WTC11 (cell line): ENCODE measurements around the gene LYZL4. TPM values are rescaled to one million over a fixed set of nuclear protein-coding genes. Genes with fewer than 3 reads are reported as not detected.

Experiments used
- ATAC-seq: fragments of 200-7000 bp; cut with Tn5 transposase; 2 replicates; pipeline ENCODE4 v1.10.0; 2021; ENCODE audit warnings: mild to moderate bottlenecking, moderate library complexity
- CTCF ChIA-PET: fragments of 300-600 bp; sonication (Branson Sonifier 250); formaldehyde crosslinking; loops from one replicate; lab custom pipeline; 2021; ENCODE audit warnings: antibody characterized with exemption; lab: Charles Lee
- POLR2A ChIA-PET: fragments of 350-600 bp; sonication (Branson Sonifier 250); formaldehyde crosslinking; loops from one replicate; lab custom pipeline; 2021; ENCODE audit warnings: antibody characterized with exemption; lab: Charles Lee
- DNase-seq: peaks from one replicate; pipeline ENCODE4 v3.0.0; 2021; ENCODE audit warnings: low spot score
- H3K27ac Mint-ChIP-seq: 2 replicates; pipeline ENCODE4 v1.8.0; 2021; ENCODE audit warnings: mixed read lengths
- H3K27me3 Mint-ChIP-seq: 2 replicates; pipeline ENCODE4 v1.8.0; 2021; ENCODE audit warnings: low read depth, mild to moderate bottlenecking, moderate library complexity, mixed read lengths
- H3K36me3 Mint-ChIP-seq: 2 replicates; pipeline ENCODE4 v1.8.0; 2021; ENCODE audit warnings: mixed read lengths
- H3K4me1 Mint-ChIP-seq: 2 replicates; pipeline ENCODE4 v1.8.0; 2022; ENCODE audit warnings: mixed read lengths
- H3K4me3 Mint-ChIP-seq: 2 replicates; pipeline ENCODE4 v1.8.0; 2021; ENCODE audit warnings: mild to moderate bottlenecking, moderate library complexity, mixed read lengths
- H3K9me3 Mint-ChIP-seq: 2 replicates; pipeline ENCODE4 v1.8.0; 2021; ENCODE audit warnings: mixed read lengths
- CREM ChIP-seq: sonication (generic); formaldehyde crosslinking; IDR thresholded peaks from 2 replicates; pipeline ENCODE4 v1.8.1; 2022; ENCODE audit warnings: mild to moderate bottlenecking, missing genetic modification reagents, moderate library complexity
- ELF4 ChIP-seq: sonication (generic); formaldehyde crosslinking; IDR thresholded peaks from 2 replicates; pipeline ENCODE4 v1.8.1; 2022; ENCODE audit warnings: low read depth, mild to moderate bottlenecking, moderate library complexity, missing genetic modification reagents
- FOXK1 ChIP-seq: sonication (generic); formaldehyde crosslinking; IDR thresholded peaks from 2 replicates; pipeline ENCODE4 v1.8.0; 2022; ENCODE audit warnings: mild to moderate bottlenecking, moderate library complexity, missing genetic modification reagents
- FOXP1 ChIP-seq: sonication (generic); formaldehyde crosslinking; IDR thresholded peaks from 2 replicates; pipeline ENCODE4 v1.8.0; 2022; ENCODE audit warnings: missing genetic modification reagents, mild to moderate bottlenecking, moderate library complexity, borderline replicate concordance
- GABPB1 ChIP-seq: sonication (generic); formaldehyde crosslinking; IDR thresholded peaks from 2 replicates; pipeline ENCODE4 v1.8.1; 2023; ENCODE audit warnings: mild to moderate bottlenecking, missing genetic modification reagents
- GRHL2 ChIP-seq: fragments of 250-450 bp; sonication (Bioruptor Pico); IDR thresholded peaks from 2 replicates; pipeline ENCODE4 v1.8.0; 2022; ENCODE audit warnings: mild to moderate bottlenecking, moderate library complexity; ENCODE audit not compliant: insufficient replicate concordance, severe bottlenecking
- KAT7 ChIP-seq: sonication (generic); formaldehyde crosslinking; IDR thresholded peaks from 2 replicates; pipeline ENCODE4 v1.8.1; 2023; ENCODE audit warnings: missing genetic modification reagents, mild to moderate bottlenecking, borderline replicate concordance
- NFATC4 ChIP-seq: fragments of 250-450 bp; sonication (Bioruptor Pico); IDR thresholded peaks from 2 replicates; pipeline ENCODE4 v1.9.0; 2021; ENCODE audit warnings: mild to moderate bottlenecking
- NFYB ChIP-seq: sonication (generic); formaldehyde crosslinking; conservative IDR thresholded peaks from 2 replicates; pipeline ENCODE4 v1.8.0; 2022; ENCODE audit warnings: low read depth, missing genetic modification reagents
- RORB ChIP-seq: fragments of 250-450 bp; sonication (Bioruptor Pico); IDR thresholded peaks from 2 replicates; pipeline ENCODE4 v1.9.0; 2021; ENCODE audit warnings: mild to moderate bottlenecking
- TP53 ChIP-seq: sonication (generic); formaldehyde crosslinking; IDR thresholded peaks from 2 replicates; pipeline ENCODE4 v1.8.1; 2023; ENCODE audit warnings: mild to moderate bottlenecking, missing genetic modification reagents
- ZNF263 ChIP-seq: sonication (generic); formaldehyde crosslinking; IDR thresholded peaks from 2 replicates; pipeline ENCODE4 v1.8.1; 2022; ENCODE audit warnings: low read depth, mild to moderate bottlenecking, moderate library complexity, missing genetic modification reagents
- ZNF423 ChIP-seq: fragments of 250-450 bp; sonication (Bioruptor Pico); IDR thresholded peaks from 2 replicates; pipeline ENCODE4 v2.1.2; 2022; ENCODE audit warnings: mild to moderate bottlenecking, moderate library complexity
- ZNF671 ChIP-seq: fragments of 250-450 bp; sonication (Bioruptor Pico); IDR thresholded peaks from 2 replicates; pipeline ENCODE4 v1.8.0; 2021; ENCODE audit warnings: mild to moderate bottlenecking
- total RNA-seq: library from RNA; stranded (reverse); gene quantifications from 3 replicates; pipeline ENCODE4 v1.2.3, GENCODE V29; 2021
- TF ChIP-seq, protein P1 (sequence below): fragments of 250-450 bp; sonication (Bioruptor Pico); IDR thresholded peaks from 2 replicates; pipeline ENCODE4 v1.9.0; 2021; ENCODE audit warnings: mild to moderate bottlenecking
- TF ChIP-seq, protein P2 (sequence below): fragments of 250-450 bp; sonication (Bioruptor Pico); IDR thresholded peaks from 2 replicates; pipeline ENCODE4 v1.9.0; 2021; ENCODE audit warnings: mild to moderate bottlenecking, borderline replicate concordance

The LYZL4 gene
- total RNA-seq, 1 experiment from 2014 or later = not detected

DNA sequence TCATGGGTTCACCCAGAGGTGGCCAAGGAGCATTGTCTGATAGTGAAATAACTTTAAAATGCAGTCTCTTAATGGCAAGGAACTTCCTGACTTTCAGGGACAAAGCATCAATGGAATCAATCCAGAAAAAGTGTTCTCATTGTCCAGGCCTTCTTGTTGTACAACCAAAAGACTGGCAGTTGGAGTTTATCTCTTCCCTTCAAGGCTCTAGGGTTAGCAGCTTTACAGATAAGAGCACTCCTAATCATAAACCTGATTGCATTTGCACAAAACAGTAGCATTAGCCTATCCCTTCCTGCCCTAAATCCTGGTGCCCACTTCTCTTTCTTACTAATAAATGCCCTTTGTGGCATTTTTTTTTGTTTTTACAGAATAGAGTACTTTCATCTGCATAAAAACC is 48.7 kb upstream of the LYZL4 start:
- H3K4me3 Mint-ChIP-seq = no peak overlapping the region
- H3K4me1 Mint-ChIP-seq = no peaks in the 10 kb centered on the region
- ChIA-PET POLR2A (no interaction called here), CTCF (no interaction called here)
- TF ChIP-seq FOXK1 (CRISPR knock-in tag) (no peak), TP53 (no peak), ZNF263 (no peak), GRHL2 (CRISPR knock-in tag) (no peak), RORB (CRISPR knock-in tag) (no peak), GABPB1 (no peak), ZNF671 (no peak)
- TF ChIP-seq, protein P1, sequence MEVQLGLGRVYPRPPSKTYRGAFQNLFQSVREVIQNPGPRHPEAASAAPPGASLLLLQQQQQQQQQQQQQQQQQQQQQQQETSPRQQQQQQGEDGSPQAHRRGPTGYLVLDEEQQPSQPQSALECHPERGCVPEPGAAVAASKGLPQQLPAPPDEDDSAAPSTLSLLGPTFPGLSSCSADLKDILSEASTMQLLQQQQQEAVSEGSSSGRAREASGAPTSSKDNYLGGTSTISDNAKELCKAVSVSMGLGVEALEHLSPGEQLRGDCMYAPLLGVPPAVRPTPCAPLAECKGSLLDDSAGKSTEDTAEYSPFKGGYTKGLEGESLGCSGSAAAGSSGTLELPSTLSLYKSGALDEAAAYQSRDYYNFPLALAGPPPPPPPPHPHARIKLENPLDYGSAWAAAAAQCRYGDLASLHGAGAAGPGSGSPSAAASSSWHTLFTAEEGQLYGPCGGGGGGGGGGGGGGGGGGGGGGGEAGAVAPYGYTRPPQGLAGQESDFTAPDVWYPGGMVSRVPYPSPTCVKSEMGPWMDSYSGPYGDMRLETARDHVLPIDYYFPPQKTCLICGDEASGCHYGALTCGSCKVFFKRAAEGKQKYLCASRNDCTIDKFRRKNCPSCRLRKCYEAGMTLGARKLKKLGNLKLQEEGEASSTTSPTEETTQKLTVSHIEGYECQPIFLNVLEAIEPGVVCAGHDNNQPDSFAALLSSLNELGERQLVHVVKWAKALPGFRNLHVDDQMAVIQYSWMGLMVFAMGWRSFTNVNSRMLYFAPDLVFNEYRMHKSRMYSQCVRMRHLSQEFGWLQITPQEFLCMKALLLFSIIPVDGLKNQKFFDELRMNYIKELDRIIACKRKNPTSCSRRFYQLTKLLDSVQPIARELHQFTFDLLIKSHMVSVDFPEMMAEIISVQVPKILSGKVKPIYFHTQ (CRISPR knock-in tag) = no peak
- H3K9me3 Mint-ChIP-seq = peaks cover 21% of the 10 kb centered on the region
- ATAC-seq (no peak), DNase-seq (no peak)
- no peak overlapping the region for H3K27ac Mint-ChIP-seq
- H3K27me3 Mint-ChIP-seq = peaks cover 8% of the 10 kb centered on the region
- H3K36me3 Mint-ChIP-seq = no peaks in the 10 kb centered on the region

DNA sequence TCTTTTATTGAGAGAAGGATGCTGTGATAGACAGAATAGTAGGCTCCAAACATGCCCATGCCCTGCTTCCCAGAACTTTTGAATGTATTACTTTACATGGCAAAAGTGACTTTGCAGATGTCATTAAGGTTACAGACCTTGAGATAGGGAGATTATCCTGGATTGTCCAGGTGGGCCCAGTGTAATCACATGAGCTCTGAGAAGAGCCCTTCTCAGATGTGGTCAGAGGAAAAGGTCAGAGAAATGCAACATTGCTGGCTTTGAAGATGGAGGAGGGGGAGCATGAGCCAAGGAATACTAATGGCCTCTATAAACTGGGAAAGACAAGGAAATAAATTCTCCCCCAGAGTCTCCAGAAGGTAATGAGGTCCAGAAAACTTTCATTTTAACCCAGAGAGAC is 45.8 kb upstream of the LYZL4 start:
- peaks cover 8% of the 10 kb centered on the region for H3K27me3 Mint-ChIP-seq
- DNase-seq = no peak
- peaks cover 3% of the 10 kb centered on the region; the same call in 1 of the 2 replicates for H3K4me1 Mint-ChIP-seq
- TF ChIP-seq FOXK1 (CRISPR knock-in tag) (no peak), CREM (CRISPR knock-in tag) (no peak)
- TF ChIP-seq, all 79 proteins: peak for 0
- H3K4me3 Mint-ChIP-seq = no peak overlapping the region
- H3K27ac Mint-ChIP-seq = no peak overlapping the region
- POLR2A ChIA-PET = no interaction called here
- H3K36me3 Mint-ChIP-seq = no peaks in the 10 kb centered on the region
- no peak for ATAC-seq
- CTCF ChIA-PET = interaction anchor here (1.0 to 1.1 kb wide), 2 partner anchors 13 to 46 kb away, joined by 3 read pairs; partner anchors contain the start of gene VIPR1
- peaks cover 10% of the 10 kb centered on the region for H3K9me3 Mint-ChIP-seq

DNA sequence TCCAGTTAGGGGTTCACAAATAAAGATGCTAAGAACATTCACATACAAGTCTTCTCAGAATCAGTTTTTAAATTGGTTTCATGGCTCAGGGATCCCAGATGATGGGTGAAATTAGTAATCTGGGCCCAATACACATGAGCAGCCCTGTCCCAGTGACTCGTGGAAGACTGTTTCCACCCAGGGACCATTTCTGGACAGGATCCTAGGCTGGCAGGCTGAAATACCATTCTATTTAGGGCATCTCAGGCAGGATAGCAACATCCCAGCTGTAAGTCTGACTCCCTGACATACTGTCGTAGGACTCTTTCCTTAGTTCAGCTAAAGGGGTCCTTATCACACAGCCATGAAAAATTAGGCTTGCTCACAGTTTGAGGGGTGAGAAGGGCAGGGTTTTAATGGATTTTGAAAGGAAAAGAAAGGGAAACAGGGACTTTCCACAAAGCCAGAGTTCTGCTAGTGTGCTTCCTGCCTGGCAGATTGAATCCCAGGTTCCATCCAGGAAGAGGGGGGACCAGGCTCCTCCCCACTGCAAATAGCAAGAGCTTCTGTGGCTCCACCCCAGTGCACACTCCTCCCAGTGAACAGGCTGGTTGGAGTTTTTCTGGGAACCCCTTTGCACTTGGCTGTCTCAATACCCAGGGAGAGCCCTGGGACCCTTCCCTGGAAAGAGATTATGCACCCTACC is 41.3 kb upstream of the LYZL4 start:
- TF ChIP-seq CREM (CRISPR knock-in tag) = no peak
- no peak for TF ChIP-seq ELF4 (CRISPR knock-in tag)
- no peak overlapping the region for H3K4me3 Mint-ChIP-seq
- peaks cover 6% of the 10 kb centered on the region for H3K9me3 Mint-ChIP-seq
- DNase-seq (no peak), ATAC-seq (no peak; the same call in 1 of the 2 replicates)
- no peak overlapping the region for H3K27ac Mint-ChIP-seq
- H3K27me3 Mint-ChIP-seq = no peaks in the 10 kb centered on the region; the same call in 1 of the 2 replicates
- no peaks in the 10 kb centered on the region for H3K36me3 Mint-ChIP-seq
- ChIA-PET CTCF (interaction anchor here (0.6 to 1.3 kb wide), 2 partner anchors 204 to 222 kb away, joined by 3 to 5 read pairs; no protein-coding TSS in a partner anchor), POLR2A (no interaction called here)
- peaks cover 28% of the 10 kb centered on the region for H3K4me1 Mint-ChIP-seq

DNA sequence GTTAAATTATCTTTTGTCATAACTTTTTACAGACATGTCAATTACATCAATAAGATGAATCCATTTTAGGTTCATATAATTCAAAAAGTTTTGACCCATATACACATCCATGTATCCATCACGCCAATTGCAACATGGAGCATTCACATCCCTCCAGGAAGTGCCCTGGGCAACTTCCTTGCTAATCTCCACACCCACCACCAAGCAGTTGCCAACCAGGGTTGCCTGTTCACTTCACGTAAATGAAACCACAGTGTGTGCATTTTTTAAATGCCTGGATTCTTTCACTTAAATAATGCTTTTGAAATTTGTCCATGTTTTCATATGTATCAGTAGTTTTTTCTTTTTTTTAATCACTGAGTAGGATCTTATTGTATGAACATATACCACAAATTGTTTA is 40.7 kb upstream of the LYZL4 start:
- POLR2A ChIA-PET = no interaction called here
- H3K4me3 Mint-ChIP-seq = no peak overlapping the region
- no peaks in the 10 kb centered on the region for H3K36me3 Mint-ChIP-seq
- H3K27ac Mint-ChIP-seq = no peak overlapping the region
- H3K9me3 Mint-ChIP-seq = peaks cover 6% of the 10 kb centered on the region
- H3K4me1 Mint-ChIP-seq = peaks cover 34% of the 10 kb centered on the region
- no peaks in the 10 kb centered on the region; the same call in 1 of the 2 replicates for H3K27me3 Mint-ChIP-seq
- DNase-seq (no peak), ATAC-seq (no peak)
- CTCF ChIA-PET = interaction anchor here (1.2 to 1.3 kb wide), 2 partner anchors 204 kb away, joined by 3 to 5 read pairs; no protein-coding TSS in a partner anchor
- TF ChIP-seq NFATC4 (CRISPR knock-in tag) = no peak
- TF ChIP-seq, protein P2, sequence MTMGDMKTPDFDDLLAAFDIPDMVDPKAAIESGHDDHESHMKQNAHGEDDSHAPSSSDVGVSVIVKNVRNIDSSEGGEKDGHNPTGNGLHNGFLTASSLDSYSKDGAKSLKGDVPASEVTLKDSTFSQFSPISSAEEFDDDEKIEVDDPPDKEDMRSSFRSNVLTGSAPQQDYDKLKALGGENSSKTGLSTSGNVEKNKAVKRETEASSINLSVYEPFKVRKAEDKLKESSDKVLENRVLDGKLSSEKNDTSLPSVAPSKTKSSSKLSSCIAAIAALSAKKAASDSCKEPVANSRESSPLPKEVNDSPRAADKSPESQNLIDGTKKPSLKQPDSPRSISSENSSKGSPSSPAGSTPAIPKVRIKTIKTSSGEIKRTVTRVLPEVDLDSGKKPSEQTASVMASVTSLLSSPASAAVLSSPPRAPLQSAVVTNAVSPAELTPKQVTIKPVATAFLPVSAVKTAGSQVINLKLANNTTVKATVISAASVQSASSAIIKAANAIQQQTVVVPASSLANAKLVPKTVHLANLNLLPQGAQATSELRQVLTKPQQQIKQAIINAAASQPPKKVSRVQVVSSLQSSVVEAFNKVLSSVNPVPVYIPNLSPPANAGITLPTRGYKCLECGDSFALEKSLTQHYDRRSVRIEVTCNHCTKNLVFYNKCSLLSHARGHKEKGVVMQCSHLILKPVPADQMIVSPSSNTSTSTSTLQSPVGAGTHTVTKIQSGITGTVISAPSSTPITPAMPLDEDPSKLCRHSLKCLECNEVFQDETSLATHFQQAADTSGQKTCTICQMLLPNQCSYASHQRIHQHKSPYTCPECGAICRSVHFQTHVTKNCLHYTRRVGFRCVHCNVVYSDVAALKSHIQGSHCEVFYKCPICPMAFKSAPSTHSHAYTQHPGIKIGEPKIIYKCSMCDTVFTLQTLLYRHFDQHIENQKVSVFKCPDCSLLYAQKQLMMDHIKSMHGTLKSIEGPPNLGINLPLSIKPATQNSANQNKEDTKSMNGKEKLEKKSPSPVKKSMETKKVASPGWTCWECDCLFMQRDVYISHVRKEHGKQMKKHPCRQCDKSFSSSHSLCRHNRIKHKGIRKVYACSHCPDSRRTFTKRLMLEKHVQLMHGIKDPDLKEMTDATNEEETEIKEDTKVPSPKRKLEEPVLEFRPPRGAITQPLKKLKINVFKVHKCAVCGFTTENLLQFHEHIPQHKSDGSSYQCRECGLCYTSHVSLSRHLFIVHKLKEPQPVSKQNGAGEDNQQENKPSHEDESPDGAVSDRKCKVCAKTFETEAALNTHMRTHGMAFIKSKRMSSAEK = no peak
- TF ChIP-seq ZNF671 = no peak
- TF ChIP-seq ZNF423 (CRISPR knock-in tag) = no peak
- TF ChIP-seq NFYB (CRISPR knock-in tag) = no peak
- TF ChIP-seq FOXP1 (CRISPR knock-in tag) = no peak
- TF ChIP-seq, protein P1 (CRISPR knock-in tag) = no peak
- no peak for TF ChIP-seq KAT7 (CRISPR knock-in tag)
